Neuronal stem cell (in vitro differentiated cells): ENCODE results near the gene MMP25.
A peak's percentile ranks its signal among the peaks of the same experiment; 100 is the strongest.

ENCODE experiments used
- DNase-seq: peaks from one replicate; pipeline ENCODE4 v3.0.0-alpha.2; 2013; ENCODE audit warnings: low spot score
- H2AFZ ChIP-seq: one replicate; pipeline ENCODE4 v1.6.1; 2013; ENCODE audit warnings: mild to moderate bottlenecking, low read length, inconsistent platforms
- H2AK5ac ChIP-seq: 2 replicates; pipeline ENCODE4 v1.6.1; 2013; ENCODE audit warnings: low read depth, mild to moderate bottlenecking, inconsistent platforms, low read length, moderate library complexity, mixed read lengths
- H2BK120ac ChIP-seq: 2 replicates; pipeline ENCODE4 v1.6.1; 2013; ENCODE audit warnings: low read depth, mild to moderate bottlenecking, inconsistent platforms, low read length, moderate library complexity, mixed read lengths
- H2BK12ac ChIP-seq: one replicate; pipeline ENCODE4 v1.6.1; 2013; ENCODE audit warnings: low read length, inconsistent platforms
- H2BK15ac ChIP-seq: 2 replicates; pipeline ENCODE4 v1.6.1; 2013; ENCODE audit warnings: mild to moderate bottlenecking, low read length, inconsistent platforms, mixed read lengths
- H2BK5ac ChIP-seq: one replicate; pipeline ENCODE4 v1.6.1; 2013; ENCODE audit warnings: inconsistent platforms, mild to moderate bottlenecking, low read length, moderate library complexity
- H3K14ac ChIP-seq: one replicate; pipeline ENCODE4 v1.6.1; 2013; ENCODE audit warnings: low read length, inconsistent platforms
- H3K18ac ChIP-seq: 2 replicates; pipeline ENCODE4 v1.6.1; 2013; ENCODE audit warnings: low read length, inconsistent platforms
- H3K23ac ChIP-seq: 2 replicates; pipeline ENCODE4 v1.6.1; 2013; ENCODE audit warnings: low read depth, mild to moderate bottlenecking, mixed read lengths, low read length, inconsistent platforms; ENCODE audit not compliant: poor library complexity
- H3K27ac ChIP-seq: replicated peaks from 3 replicates; pipeline ENCODE4 v1.5.1; 2013; ENCODE audit warnings: low read length, inconsistent platforms
- H3K27me3 ChIP-seq, 3 experiments: 2 replicates each; pipeline ENCODE4 v1.6.1; 2013; ENCODE audit warnings: low read length in 3 of 3, mild to moderate bottlenecking in 2 of 3, inconsistent platforms in 1 of 3, low read depth in 1 of 3, mixed read lengths in 1 of 3, moderate library complexity in 1 of 3; ENCODE audit not compliant: control insufficient read depth in 3 of 3, insufficient read depth in 3 of 3
- H3K36me3 ChIP-seq, 2 donors: replicated peaks in 1 of 2; 2 replicates each; pipeline ENCODE4 v1.6.1; 2013; ENCODE audit warnings: low read length in 2 of 2; ENCODE audit not compliant: control insufficient read depth in 2 of 2, insufficient read depth in 2 of 2
- H3K4ac ChIP-seq: 2 replicates; pipeline ENCODE4 v1.6.1; 2013; ENCODE audit warnings: inconsistent platforms, mild to moderate bottlenecking, low read length, moderate library complexity
- H3K4me1 ChIP-seq, 2 donors: 1 replicate in 1 of 2; 2 replicates in 1 of 2; pipeline ENCODE4 v1.6.1; 2013; ENCODE audit warnings: low read length in 2 of 2, low read depth in 1 of 2; ENCODE audit not compliant: control insufficient read depth in 2 of 2, insufficient read depth in 1 of 2
- H3K4me2 ChIP-seq: one replicate; pipeline ENCODE4 v1.6.1; 2013; ENCODE audit warnings: mild to moderate bottlenecking, low read length, inconsistent platforms; ENCODE audit not compliant: insufficient read depth, poor library complexity, severe bottlenecking
- H3K4me3 ChIP-seq, 2 donors: 2 replicates each; pipeline ENCODE4 v1.5.1; 2013; ENCODE audit warnings: low read length in 2 of 2, mild to moderate bottlenecking in 2 of 2, inconsistent platforms in 1 of 2, moderate library complexity in 1 of 2
- H3K79me1 ChIP-seq: one replicate; pipeline ENCODE4 v1.6.1; 2013; ENCODE audit warnings: low read depth, mild to moderate bottlenecking, inconsistent platforms, low read length, moderate library complexity
- H3K9ac ChIP-seq: one replicate; pipeline ENCODE4 v1.6.1; 2013; ENCODE audit warnings: mild to moderate bottlenecking, low read depth, low read length, inconsistent platforms; ENCODE audit not compliant: poor library complexity
- H3K9me3 ChIP-seq, 2 donors: replicated peaks in 1 of 2; 2 replicates each; pipeline versions ENCODE3 to v1.6.1; 2013; ENCODE audit warnings: low read length in 2 of 2, mild to moderate bottlenecking in 2 of 2, inconsistent platforms in 1 of 2, low read depth in 1 of 2, mixed read lengths in 1 of 2, moderate library complexity in 1 of 2; ENCODE audit not compliant: control insufficient read depth in 2 of 2, insufficient read depth in 1 of 2
- H4K8ac ChIP-seq: one replicate; pipeline ENCODE4 v1.6.1; 2013; ENCODE audit warnings: low read depth, mild to moderate bottlenecking, inconsistent platforms, low read length, moderate library complexity
- H4K91ac ChIP-seq: one replicate; pipeline ENCODE4 v1.6.1; 2013; ENCODE audit warnings: low read length, low read depth, mild to moderate bottlenecking, inconsistent platforms; ENCODE audit not compliant: poor library complexity
- WGBS, 2 donors: extraction: QIAGEN DNeasy Blood & Tissue Kit; methylation state at CpG; one replicate each; pipeline ENCODE4 v1.1.7; 2013; ENCODE audit warnings: missing lambda C conversion rate in 2 of 2, mixed read lengths in 1 of 2; ENCODE audit not compliant: insufficient read length in 2 of 2, insufficient replicate concordance in 1 of 2; ENCODE audit errors: extremely low coverage in 2 of 2; 5-methylcytosine and 5-hydroxymethylcytosine counted together

Gene MMP25

GRCh38 chr16:3097266-3097665 lies 50.9 kb downstream of the MMP25 start:
- H3K27me3 ChIP-seq, result peaks cover 0 to 24% (median 7%) of the 10 kb centered on the region in 3 experiments
- no peaks in the 10 kb centered on the region for H3K79me1 ChIP-seq
- peaks cover 27 to 32% of the 10 kb centered on the region in 2 donors for H3K4me1 ChIP-seq
- H2BK12ac ChIP-seq, result no peak overlapping the region
- no peak overlapping the region for H4K91ac ChIP-seq
- no peaks in the 10 kb centered on the region for H3K36me3 ChIP-seq
- no CpG with 5 or more reads among the region's 8 CpGs for WGBS, 2 donors
- H2AK5ac ChIP-seq, result peak overlapping the region; percentile 1
- no peak overlapping the region for H2AFZ ChIP-seq
- H2BK5ac ChIP-seq, result no peak overlapping the region
- H3K18ac ChIP-seq, result no peak overlapping the region
- no peak overlapping the region for H3K4me2 ChIP-seq
- H3K27ac ChIP-seq, result no peak overlapping the region
- peaks cover 0 to 2% of the 10 kb centered on the region in 2 donors for H3K9me3 ChIP-seq
- no peak overlapping the region for H3K23ac ChIP-seq
- no peak overlapping the region for H4K8ac ChIP-seq
- no peak overlapping the region for H3K4ac ChIP-seq
- no peak for DNase-seq
- no peak overlapping the region for H3K4me3 ChIP-seq
- H3K14ac ChIP-seq, result no peak overlapping the region
- no peak overlapping the region for H3K9ac ChIP-seq
- no peak overlapping the region for H2BK120ac ChIP-seq
- no peak overlapping the region for H2BK15ac ChIP-seq

DNA sequence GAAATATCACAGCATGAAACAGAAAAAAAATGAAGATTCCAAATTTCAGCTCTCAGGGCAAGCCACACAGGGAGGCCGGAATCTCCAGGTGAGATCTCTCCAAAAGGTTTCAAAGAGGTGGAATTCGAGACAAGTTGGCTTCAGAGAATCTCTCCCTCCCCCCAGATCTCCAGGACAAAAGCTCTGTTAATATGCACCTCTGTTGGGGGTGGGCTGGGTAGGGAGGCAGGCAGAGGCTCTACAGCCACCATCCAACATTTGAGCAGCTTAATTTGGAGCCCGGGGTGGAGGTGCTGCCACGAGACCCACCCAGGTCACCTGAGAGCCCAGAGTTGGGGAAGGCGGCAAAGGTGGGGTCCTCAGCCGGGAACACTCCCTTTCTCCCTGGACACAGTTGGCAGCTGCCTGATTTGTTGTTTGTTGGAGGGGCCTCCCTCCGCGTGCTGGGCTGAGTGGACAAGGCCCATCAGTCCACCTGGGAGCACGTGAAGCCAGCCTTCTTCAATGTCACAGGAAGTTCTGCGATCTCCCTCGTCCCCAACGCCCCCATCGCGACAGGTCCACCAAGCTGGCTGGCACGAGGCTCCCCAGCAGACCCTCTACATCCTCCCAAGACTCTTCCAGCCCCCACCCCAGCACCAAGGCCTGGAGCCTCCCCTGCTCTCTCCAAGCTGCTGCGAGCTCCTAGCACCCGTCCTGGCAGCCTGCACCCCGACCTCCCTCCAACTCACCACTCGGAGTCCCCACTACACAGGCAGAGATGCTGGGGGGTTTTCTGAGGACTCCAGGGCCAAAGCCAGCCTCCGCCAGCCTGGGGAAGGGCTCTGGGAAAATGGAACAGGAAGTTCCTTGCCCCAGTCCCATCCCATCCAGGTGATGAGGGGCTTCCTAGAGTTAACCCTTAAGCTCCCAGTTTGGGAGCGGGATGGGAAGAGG lies 52.4 kb downstream of the MMP25 start, which contains the start of gene ZSCAN10:
Gene ZSCAN10, minus strand, starts transcription at position 836 of the 936 bp plus-strand sequence. CDS start 6,357 bp downstream, outside the sequence.
- H3K4me3 ChIP-seq, result peak within 1 kb of the TSS in 1 of 2 donors; percentile 70
- peak within 1 kb of the TSS; percentile 47 for H3K14ac ChIP-seq
- H2BK5ac ChIP-seq, result peak within 1 kb of the TSS; percentile 4
- H3K36me3 ChIP-seq, result no peaks in the 10 kb centered on the region
- WGBS, 2 donors, result no CpG with 5 or more reads among the region's 21 CpGs
- H3K27ac ChIP-seq, result no peak within 1 kb of the TSS
- no peaks in the 10 kb centered on the region for H3K79me1 ChIP-seq
- peak within 1 kb of the TSS; percentile 61 for H3K4me2 ChIP-seq
- peaks cover 0 to 24% (median 6%) of the 10 kb centered on the region in 3 experiments for H3K27me3 ChIP-seq
- H3K4me1 ChIP-seq, result peaks cover 27 to 30% of the 10 kb centered on the region in 2 donors
- peak within 1 kb of the TSS; percentile 98 for H2BK15ac ChIP-seq
- H4K91ac ChIP-seq, result no peak within 1 kb of the TSS
- H2AFZ ChIP-seq, result peak within 1 kb of the TSS; percentile 75
- H3K4ac ChIP-seq, result no peak within 1 kb of the TSS
- peak within 1 kb of the TSS; percentile 56 for H3K9ac ChIP-seq
- H3K18ac ChIP-seq, result peak within 1 kb of the TSS; percentile 92
- H2BK12ac ChIP-seq, result peak within 1 kb of the TSS; percentile 88
- H3K23ac ChIP-seq, result peak within 1 kb of the TSS; percentile 77
- peak within 1 kb of the TSS; percentile 59 for H2AK5ac ChIP-seq
- peak within 1 kb of the TSS; percentile 68 for H4K8ac ChIP-seq
- H3K9me3 ChIP-seq, result peaks cover 0 to 2% of the 10 kb centered on the region in 2 donors
- DNase-seq, result no peak
- peak within 1 kb of the TSS; percentile 95 for H2BK120ac ChIP-seq

DNA sequence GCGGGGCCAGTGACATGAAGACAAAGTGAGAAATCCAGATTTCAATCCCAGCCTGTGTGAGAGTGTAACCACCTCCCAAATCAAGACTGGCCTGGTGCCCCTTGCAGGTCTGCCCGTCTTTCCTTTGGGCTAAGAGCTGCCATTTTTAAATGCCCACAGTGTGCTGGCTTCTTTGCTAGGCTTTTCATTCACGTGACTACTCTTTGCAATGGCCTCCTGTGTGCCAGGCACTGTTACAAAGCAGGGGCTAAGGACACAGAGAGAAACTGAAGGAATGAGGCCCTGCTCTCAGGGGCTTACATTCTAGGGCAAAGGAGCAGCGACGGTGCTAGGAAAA lies 53.0 kb downstream of the MMP25 start:
- H3K4ac ChIP-seq, result no peak overlapping the region
- no peak for DNase-seq
- peak overlapping the region; percentile 4 for H2BK5ac ChIP-seq
- H4K91ac ChIP-seq, result no peak overlapping the region
- peak overlapping the region; percentile 95 for H2BK120ac ChIP-seq
- H3K9me3 ChIP-seq, result peaks cover 0 to 2% of the 10 kb centered on the region in 2 donors
- H2BK12ac ChIP-seq, result no peak overlapping the region
- H3K23ac ChIP-seq, result peak overlapping the region; percentile 70
- H2AFZ ChIP-seq, result peak overlapping the region; percentile 75
- peak overlapping the region; percentile 47 for H3K14ac ChIP-seq
- WGBS, 2 donors, result no CpG with 5 or more reads among the region's 5 CpGs
- peak overlapping the region; percentile 82 for H2BK15ac ChIP-seq
- peak overlapping the region; percentile 61 for H3K4me2 ChIP-seq
- H3K9ac ChIP-seq, result peak overlapping the region; percentile 56
- H3K27me3 ChIP-seq, result peaks cover 0 to 24% (median 6%) of the 10 kb centered on the region in 3 experiments
- H4K8ac ChIP-seq, result no peak overlapping the region
- H3K27ac ChIP-seq, result no peak overlapping the region
- no peak overlapping the region for H3K4me3 ChIP-seq
- peak overlapping the region; percentile 92 for H3K18ac ChIP-seq
- H3K4me1 ChIP-seq, result peaks cover 27 to 30% of the 10 kb centered on the region in 2 donors
- no peaks in the 10 kb centered on the region for H3K79me1 ChIP-seq
- H2AK5ac ChIP-seq, result peak overlapping the region; percentile 59
- H3K36me3 ChIP-seq, result no peaks in the 10 kb centered on the region
